Panc1 (cell line): ENCODE measurements around the gene KIF7. TPM values are rescaled to one million over a fixed set of nuclear protein-coding genes. Genes with fewer than 3 reads are reported as not detected.

Experiments used
- ATAC-seq: fragments of 200-7000 bp; cut with Tn5 transposase; 2 replicates; pipeline ENCODE4 v1.9.1; 2020; ENCODE audit warnings: mild to moderate bottlenecking, moderate library complexity
- BruUV-seq: library from RNA; stranded (reverse); fragments of 400-500 nt; replicated peaks from 2 replicates; lab custom pipeline; 2021; lab: Mats Ljungman, UMichigan
- CTCF ChIA-PET: fragments of 300-600 bp; sonication (Branson Sonifier 250); formaldehyde crosslinking; loops from one replicate; lab custom pipeline; 2022; ENCODE audit warnings: antibody characterized with exemption; lab: Charles Lee
- POLR2A ChIA-PET: fragments of 300-600 bp; sonication (Branson Sonifier 250); formaldehyde crosslinking; loops from one replicate; lab custom pipeline; 2022; ENCODE audit warnings: antibody characterized with exemption; lab: Charles Lee
- DNase-seq: peaks from one replicate; pipeline ENCODE4 v3.0.0-alpha.2; 2010; ENCODE audit warnings: low read depth, low spot score
- H3K27ac ChIP-seq: 2 replicates; pipeline ENCODE4 v1.5.1; 2011; ENCODE audit warnings: mild to moderate bottlenecking, low read length, inconsistent platforms
- H3K27me3 ChIP-seq: fragments of 200-500 bp; sonication (Bioruptor generic); 2 replicates; pipeline ENCODE4 v1.6.0; 2014; ENCODE audit warnings: low read length, inconsistent platforms; ENCODE audit not compliant: control insufficient read depth, insufficient read depth
- H3K36me3 ChIP-seq: fragments of 200-500 bp; sonication (Bioruptor generic); 2 replicates; pipeline ENCODE4 v1.5.1; 2014; ENCODE audit warnings: inconsistent platforms, mild to moderate bottlenecking, low read length, moderate library complexity; ENCODE audit not compliant: control insufficient read depth, insufficient read depth
- H3K4me1 ChIP-seq: 2 replicates; pipeline ENCODE4 v1.5.1; 2011; ENCODE audit warnings: inconsistent platforms, mild to moderate bottlenecking, low read length, moderate library complexity; ENCODE audit not compliant: control insufficient read depth, insufficient read depth
- H3K4me3 ChIP-seq, 2 experiments: 2 replicates each; pipeline ENCODE4 v1.5.1; 2011 to 2012; ENCODE audit warnings: low read depth in 2 of 2, low read length in 2 of 2, mild to moderate bottlenecking in 2 of 2, inconsistent platforms in 1 of 2, moderate library complexity in 1 of 2
- H3K9me3 ChIP-seq: fragments of 200-500 bp; sonication (Bioruptor generic); 2 replicates; pipeline ENCODE4 v1.5.1; 2014; ENCODE audit warnings: low read depth, mild to moderate bottlenecking, inconsistent platforms, low read length, moderate library complexity; ENCODE audit not compliant: control insufficient read depth, insufficient read depth
- CTCF ChIP-seq: fragments of 450-650 bp; IDR thresholded peaks from 2 replicates; pipeline ENCODE4 v1.5.1; 2017; ENCODE audit warnings: mild to moderate bottlenecking
- POLR2AphosphoS5 ChIP-seq: IDR thresholded peaks from 2 replicates; pipeline ENCODE4 v1.6.1; 2012; ENCODE audit warnings: mild to moderate bottlenecking, low read depth, low read length, moderate library complexity
- REST ChIP-seq, 2 experiments: IDR thresholded peaks; 2 replicates each; pipeline ENCODE4 v1.6.1; 2011 to 2012; ENCODE audit warnings: low read depth in 2 of 2, control low read depth in 1 of 2, low read length in 1 of 2, mild to moderate bottlenecking in 1 of 2, moderate library complexity in 1 of 2; ENCODE audit not compliant: insufficient read depth in 1 of 2
- SIN3A ChIP-seq: IDR thresholded peaks from 2 replicates; pipeline ENCODE4 v1.6.1; 2012; ENCODE audit warnings: low read depth, mild to moderate bottlenecking, low read length, moderate library complexity, borderline replicate concordance; ENCODE audit not compliant: insufficient read depth
- TCF7L2 ChIP-seq: IDR thresholded peaks from 2 replicates; pipeline ENCODE4 v1.6.1; 2011; ENCODE audit warnings: mild to moderate bottlenecking, low read depth, low read length, inconsistent platforms
- in situ Hi-C: cut with HindIII; loops from 2 replicates; pipeline ENCODE4 v1.10.0; 2016; ENCODE audit warnings: low sequenced_read_pairs, low pct_unique_long_range_greater_than_20kb
- intact Hi-C: fragments of 100-400 bp; cut with micrococcal nuclease; formaldehyde crosslinking; loops from one replicate; pipeline ENCODE4 v1.10.0; 2022; ENCODE audit not compliant: unreplicated experiment
- total RNA-seq: library from RNA; stranded (reverse); gene quantifications from one replicate; pipeline ENCODE4 v1.2.1, GENCODE V29; 2021; ENCODE audit not compliant: unreplicated experiment

The KIF7 gene
- total RNA-seq, 1 experiment from 2014 or later = 6.5 TPM

GRCh38 chr15:89641053-89641452, 14.2 kb downstream of the KIF7 start:
- DNase-seq (no peak), ATAC-seq (no peak)
- no peaks in the 10 kb centered on the region for H3K4me1 ChIP-seq
- ChIA-PET POLR2A (no interaction called here), CTCF (no interaction called here)
- no peaks in the 10 kb centered on the region for H3K27me3 ChIP-seq
- BruUV-seq = no TSS peak
- no peaks in the 10 kb centered on the region for H3K9me3 ChIP-seq
- H3K36me3 ChIP-seq = no peaks in the 10 kb centered on the region; the same call in 1 of the 2 replicates
- H3K27ac ChIP-seq = no peak overlapping the region
- TF ChIP-seq CTCF (no peak), REST (IDR thresholded peaks at IDR 0.05; ENCODE audit: insufficient read depth in 1 of 2, low read depth in 2 of 2, low read length in 1 of 2) (no peak), SIN3A (no peak)
- intact Hi-C loops (no loop called here), in situ Hi-C loops (no loop called here)
- H3K4me3 ChIP-seq = no peak overlapping the region

- CTCF ChIA-PET = no interaction called here
- H3K27ac ChIP-seq = no peak overlapping the region
- no TSS peak for BruUV-seq
Observed at GRCh38 chr15:89640245-89640644, 15.0 kb downstream of the KIF7 start.

More at GRCh38 chr15:89640245-89640644, 15.0 kb downstream of the KIF7 start:
- DNase-seq = no peak
- H3K4me3 ChIP-seq = no peak overlapping the region
- POLR2A ChIA-PET = no interaction called here
- ATAC-seq = no peak
- no peaks in the 10 kb centered on the region for H3K9me3 ChIP-seq
- no peaks in the 10 kb centered on the region for H3K4me1 ChIP-seq
- in situ Hi-C loops (no loop called here), intact Hi-C loops (no loop called here)
- H3K36me3 ChIP-seq = no peaks in the 10 kb centered on the region; the same call in 1 of the 2 replicates
- H3K27me3 ChIP-seq = no peaks in the 10 kb centered on the region
- no peak for TF ChIP-seq POLR2AphosphoS5
- TF ChIP-seq REST (IDR thresholded peaks at IDR 0.05; ENCODE audit: insufficient read depth in 1 of 2, low read depth in 2 of 2, low read length in 1 of 2) = no peak
- TF ChIP-seq CTCF = no peak
- no peak for TF ChIP-seq SIN3A
- TF ChIP-seq TCF7L2 = no peak
